Ishikawa (cell line): ENCODE measurements around the gene SP7.

Experiments
- CEBPB ChIP-seq: IDR thresholded peaks from 2 replicates; pipeline ENCODE4 v1.6.1; 2012
- CREB1 ChIP-seq: IDR thresholded peaks from 2 replicates; pipeline ENCODE4 v1.6.1; 2012; ENCODE audit warnings: low read depth
- EGR1 ChIP-seq: IDR thresholded peaks from 2 replicates; pipeline ENCODE4 v1.6.1; 2012
- EP300 ChIP-seq: IDR thresholded peaks from 2 replicates; pipeline ENCODE4 v1.6.1; 2012; ENCODE audit warnings: borderline replicate concordance
- FOXM1 ChIP-seq: IDR thresholded peaks from 2 replicates; pipeline ENCODE4 v1.6.1; 2012; ENCODE audit warnings: low read depth, borderline replicate concordance
- NFIC ChIP-seq: IDR thresholded peaks from 2 replicates; pipeline ENCODE4 v1.6.1; 2012
- RAD21 ChIP-seq: IDR thresholded peaks from 2 replicates; pipeline ENCODE4 v1.6.1; 2012; ENCODE audit warnings: low read depth
- TAF1 ChIP-seq: IDR thresholded peaks from 2 replicates; pipeline ENCODE4 v1.6.1; 2012; ENCODE audit warnings: low read depth, mild to moderate bottlenecking
- TCF12 ChIP-seq: IDR thresholded peaks from 2 replicates; pipeline ENCODE4 v1.6.1; 2012; ENCODE audit warnings: low read depth
- TEAD4 ChIP-seq: IDR thresholded peaks from 2 replicates; pipeline ENCODE4 v1.6.1; 2012
- YY1 ChIP-seq: IDR thresholded peaks from 2 replicates; pipeline ENCODE4 v1.6.1; 2012; ENCODE audit warnings: low read depth
- ZBTB7A ChIP-seq: IDR thresholded peaks from 2 replicates; pipeline ENCODE4 v1.6.1; 2012; ENCODE audit warnings: low read depth
- TF ChIP-seq, protein P1 (sequence below): IDR thresholded peaks from 2 replicates; pipeline ENCODE4 v1.6.1; 2012
- TF ChIP-seq, protein P2 (sequence below): IDR thresholded peaks from 2 replicates; pipeline ENCODE4 v1.6.1; 2012
- TF ChIP-seq, protein P3 (sequence below): IDR thresholded peaks from 2 replicates; pipeline ENCODE4 v1.6.1; 2012; ENCODE audit warnings: low read depth, mild to moderate bottlenecking

Gene SP7

DNA sequence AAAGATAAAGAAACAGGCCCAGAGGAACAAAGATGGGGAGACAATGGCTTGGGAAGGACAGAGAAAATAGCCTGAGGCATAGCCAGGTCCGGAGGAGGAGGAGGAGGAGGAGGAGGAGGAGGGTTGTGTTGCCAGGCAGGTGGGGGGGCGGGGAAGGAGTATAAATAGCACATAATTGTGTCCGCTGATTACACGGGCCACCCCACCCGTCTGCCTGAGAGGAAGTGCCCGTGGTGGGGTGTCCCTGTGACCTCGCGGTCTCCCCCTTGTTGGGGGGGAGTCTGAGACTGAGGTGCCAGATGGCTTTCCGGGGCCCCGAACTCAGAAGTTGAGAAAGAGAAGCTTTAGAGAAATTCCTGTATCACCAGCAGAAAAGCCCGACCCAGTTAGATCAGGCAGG is 1.9 kb upstream of the SP7 start:
- no peak for TF ChIP-seq ZBTB7A
- TF ChIP-seq, protein P1, sequence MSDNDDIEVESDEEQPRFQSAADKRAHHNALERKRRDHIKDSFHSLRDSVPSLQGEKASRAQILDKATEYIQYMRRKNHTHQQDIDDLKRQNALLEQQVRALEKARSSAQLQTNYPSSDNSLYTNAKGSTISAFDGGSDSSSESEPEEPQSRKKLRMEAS, result no peak

DNA sequence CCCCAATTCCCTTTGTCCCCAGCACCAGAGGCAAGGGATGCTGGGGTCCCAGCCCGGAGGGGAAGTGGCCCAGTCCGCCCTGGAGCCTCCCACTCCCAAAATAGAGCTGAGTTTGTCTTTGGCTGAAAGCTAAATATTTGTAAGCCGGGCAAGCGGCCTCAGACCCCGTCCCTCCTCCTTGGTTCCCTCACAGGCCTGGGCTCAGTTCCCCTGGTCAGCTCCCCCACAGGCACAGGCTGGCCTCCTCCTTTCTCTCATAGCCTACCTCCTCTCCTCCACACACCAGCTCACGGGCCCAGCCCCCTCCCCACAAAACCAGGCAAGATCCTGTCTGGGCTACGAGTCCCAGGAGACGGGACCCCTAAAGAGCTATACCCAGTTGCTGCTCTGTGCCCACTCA is 1.3 kb downstream of the SP7 start:
- TF ChIP-seq CREB1 (no peak), TEAD4 (no peak), TCF12 (no peak), CEBPB (no peak), EP300 (no peak), YY1 (no peak), RAD21 (no peak), NFIC (no peak), FOXM1 (no peak), ZBTB7A (no peak), TAF1 (no peak)
- TF ChIP-seq, protein P2, sequence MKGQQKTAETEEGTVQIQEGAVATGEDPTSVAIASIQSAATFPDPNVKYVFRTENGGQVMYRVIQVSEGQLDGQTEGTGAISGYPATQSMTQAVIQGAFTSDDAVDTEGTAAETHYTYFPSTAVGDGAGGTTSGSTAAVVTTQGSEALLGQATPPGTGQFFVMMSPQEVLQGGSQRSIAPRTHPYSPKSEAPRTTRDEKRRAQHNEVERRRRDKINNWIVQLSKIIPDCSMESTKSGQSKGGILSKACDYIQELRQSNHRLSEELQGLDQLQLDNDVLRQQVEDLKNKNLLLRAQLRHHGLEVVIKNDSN, result no peak
- TF ChIP-seq, protein P1, result no peak
- TF ChIP-seq, protein P3, sequence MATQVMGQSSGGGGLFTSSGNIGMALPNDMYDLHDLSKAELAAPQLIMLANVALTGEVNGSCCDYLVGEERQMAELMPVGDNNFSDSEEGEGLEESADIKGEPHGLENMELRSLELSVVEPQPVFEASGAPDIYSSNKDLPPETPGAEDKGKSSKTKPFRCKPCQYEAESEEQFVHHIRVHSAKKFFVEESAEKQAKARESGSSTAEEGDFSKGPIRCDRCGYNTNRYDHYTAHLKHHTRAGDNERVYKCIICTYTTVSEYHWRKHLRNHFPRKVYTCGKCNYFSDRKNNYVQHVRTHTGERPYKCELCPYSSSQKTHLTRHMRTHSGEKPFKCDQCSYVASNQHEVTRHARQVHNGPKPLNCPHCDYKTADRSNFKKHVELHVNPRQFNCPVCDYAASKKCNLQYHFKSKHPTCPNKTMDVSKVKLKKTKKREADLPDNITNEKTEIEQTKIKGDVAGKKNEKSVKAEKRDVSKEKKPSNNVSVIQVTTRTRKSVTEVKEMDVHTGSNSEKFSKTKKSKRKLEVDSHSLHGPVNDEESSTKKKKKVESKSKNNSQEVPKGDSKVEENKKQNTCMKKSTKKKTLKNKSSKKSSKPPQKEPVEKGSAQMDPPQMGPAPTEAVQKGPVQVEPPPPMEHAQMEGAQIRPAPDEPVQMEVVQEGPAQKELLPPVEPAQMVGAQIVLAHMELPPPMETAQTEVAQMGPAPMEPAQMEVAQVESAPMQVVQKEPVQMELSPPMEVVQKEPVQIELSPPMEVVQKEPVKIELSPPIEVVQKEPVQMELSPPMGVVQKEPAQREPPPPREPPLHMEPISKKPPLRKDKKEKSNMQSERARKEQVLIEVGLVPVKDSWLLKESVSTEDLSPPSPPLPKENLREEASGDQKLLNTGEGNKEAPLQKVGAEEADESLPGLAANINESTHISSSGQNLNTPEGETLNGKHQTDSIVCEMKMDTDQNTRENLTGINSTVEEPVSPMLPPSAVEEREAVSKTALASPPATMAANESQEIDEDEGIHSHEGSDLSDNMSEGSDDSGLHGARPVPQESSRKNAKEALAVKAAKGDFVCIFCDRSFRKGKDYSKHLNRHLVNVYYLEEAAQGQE, result no peak

DNA sequence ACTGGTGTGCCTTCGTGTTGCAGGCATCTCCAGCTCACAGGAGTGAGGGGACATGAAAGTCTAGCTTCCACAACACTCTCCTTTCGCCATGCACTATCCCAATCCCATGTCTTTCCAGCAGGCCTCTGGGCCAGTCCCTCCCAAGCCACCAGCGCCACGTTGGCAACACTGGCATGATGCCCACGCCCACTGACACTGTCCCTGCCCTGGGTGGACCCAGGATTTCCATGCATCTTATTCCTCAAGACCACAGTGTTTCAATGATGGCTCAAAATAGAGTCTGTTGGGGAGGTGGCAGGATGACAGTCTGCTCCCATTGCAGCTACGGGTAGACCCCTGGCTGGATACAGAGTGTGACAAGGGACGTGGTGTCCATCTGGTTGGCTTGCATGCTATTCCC is 2.3 kb downstream of the SP7 start:
- TF ChIP-seq FOXM1, result no peak
- no peak for TF ChIP-seq TEAD4
- no peak for TF ChIP-seq CREB1
- no peak for TF ChIP-seq NFIC
- TF ChIP-seq, protein P2, result no peak
- no peak for TF ChIP-seq TCF12
- TF ChIP-seq ZBTB7A, result no peak
- no peak for TF ChIP-seq EP300
- TF ChIP-seq, protein P3, result no peak
- no peak for TF ChIP-seq EGR1
- no peak for TF ChIP-seq TAF1
- no peak for TF ChIP-seq RAD21
- TF ChIP-seq CEBPB, result no peak
- no peak for TF ChIP-seq YY1
- TF ChIP-seq, protein P1, result no peak

DNA sequence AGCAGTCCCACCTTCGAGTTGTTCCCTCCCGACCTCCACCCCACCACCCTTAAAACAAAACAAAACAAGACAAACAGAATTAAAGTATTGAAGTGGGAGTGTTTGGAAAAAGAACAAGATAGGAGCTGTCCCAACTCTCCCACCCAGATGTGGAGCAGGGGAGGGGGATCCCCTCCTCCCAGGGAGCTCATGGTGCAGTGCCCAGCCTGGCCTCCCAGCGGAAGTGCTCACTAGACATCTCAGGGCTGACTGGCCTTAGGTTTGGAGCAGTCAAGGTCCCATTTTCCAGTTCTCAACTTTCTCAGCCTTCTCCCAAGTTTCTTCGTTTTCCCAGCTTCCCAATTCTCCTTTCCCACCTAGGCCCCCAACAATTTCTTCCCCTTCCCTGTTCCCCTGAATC is 2.9 kb downstream of the SP7 start:
- TF ChIP-seq, protein P3, result no peak

DNA sequence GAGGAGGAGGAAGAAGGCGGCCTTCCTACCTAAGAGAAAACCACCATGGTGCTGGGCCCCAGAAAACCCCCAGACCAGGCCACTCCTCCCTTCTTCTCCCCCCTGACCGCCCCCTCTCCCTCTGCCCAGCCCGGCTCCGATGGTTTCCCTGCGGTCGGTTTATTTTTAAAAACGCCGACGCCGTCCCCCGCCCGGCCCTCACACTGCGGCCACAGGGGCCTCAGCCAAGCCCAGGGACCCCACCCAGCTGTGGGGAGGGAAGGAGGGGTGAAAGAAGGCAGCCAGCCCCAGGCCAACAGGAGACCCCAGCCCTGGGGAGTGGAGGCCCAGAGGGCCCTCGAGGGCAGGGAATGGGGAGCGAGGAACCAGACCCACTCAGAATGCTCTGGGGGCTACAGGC is 3.4 kb downstream of the SP7 start:
- TF ChIP-seq TCF12, result no peak
- TF ChIP-seq YY1, result no peak
- no peak for TF ChIP-seq NFIC
- TF ChIP-seq, protein P3, result no peak
- no peak for TF ChIP-seq CEBPB
- TF ChIP-seq TAF1, result no peak
- TF ChIP-seq, protein P2, result no peak
- no peak for TF ChIP-seq FOXM1
- TF ChIP-seq RAD21, result no peak
- no peak for TF ChIP-seq ZBTB7A
- TF ChIP-seq EP300, result no peak
- TF ChIP-seq CREB1, result no peak
